GM23338 (cell line): Measurements from ENCODE around the gene PCGF6. TPM values are rescaled to one million over a fixed set of nuclear protein-coding genes. Genes with fewer than 3 reads are reported as not detected.

Experiments
- EZH2phosphoT487 ChIP-seq: fragments of 200-600 bp; sonication (generic); IDR thresholded peaks from one replicate; pipeline ENCODE4 v1.8.1; 2018; ENCODE audit warnings: antibody characterized with exemption; ENCODE audit not compliant: unreplicated experiment
- NANOG ChIP-seq: IDR thresholded peaks from 2 replicates; pipeline ENCODE4 v1.6.1; 2016; ENCODE audit warnings: antibody characterized with exemption, borderline replicate concordance
- REST ChIP-seq: IDR thresholded peaks from one replicate; pipeline ENCODE4 v1.6.1; 2018; ENCODE audit warnings: antibody characterized with exemption; ENCODE audit not compliant: unreplicated experiment
- STAT1 ChIP-seq: IDR thresholded peaks from one replicate; pipeline ENCODE4 v1.6.1; 2016; ENCODE audit warnings: antibody characterized with exemption; ENCODE audit not compliant: unreplicated experiment
- ZNF114 ChIP-seq: fragments of 250-450 bp; sonication (Bioruptor Pico); IDR thresholded peaks from 2 replicates; pipeline ENCODE4 v1.5.0; 2020; ENCODE audit warnings: mild to moderate bottlenecking, moderate library complexity
- ZNF331 ChIP-seq: fragments of 250-450 bp; sonication (Bioruptor Pico); IDR thresholded peaks from 2 replicates; pipeline ENCODE4 v1.5.0; 2020; ENCODE audit warnings: low read depth, mild to moderate bottlenecking, moderate library complexity
- ZNF462 ChIP-seq: fragments of 250-450 bp; sonication (Bioruptor Pico); IDR thresholded peaks from 2 replicates; pipeline ENCODE4 v1.5.0; 2020; ENCODE audit warnings: mild to moderate bottlenecking, moderate library complexity
- polyA plus RNA-seq: library from polyadenylated mRNA; unstranded; fragments of >200 nt; fragmentation: Nextera tagmentation; extraction: Ambion mirVana; gene quantifications from 2 replicates; pipeline ENCODE4 v1.2.1, GENCODE V29; 2016
- total RNA-seq: library from RNA; depleted of rRNA; stranded (reverse); fragments of >200 nt; shearing (Covaris generic); gene quantifications from 2 replicates; pipeline ENCODE4 v1.2.3, GENCODE V29; 2014

Gene PCGF6
- total and polyA plus RNA-seq, 2 experiments from 2014 or later: 14.0 to 22.3 TPM

GRCh38 chr10:103373544-103373943 lies 22.6 kb upstream of the PCGF6 start (continued):
- TF ChIP-seq ZNF462 (no peak), ZNF331 (no peak), STAT1 (no peak), REST (no peak), ZNF114 (CRISPR knock-in tag) (no peak), NANOG (no peak), EZH2phosphoT487 (no peak)
